GM12873 (cell line): ENCODE data around the gene FBLN5.

ENCODE experiments used
- CTCF ChIP-seq: IDR thresholded peaks from 2 replicates; pipeline ENCODE4 v1.5.1; 2012; ENCODE audit warnings: low read depth, mild to moderate bottlenecking, moderate library complexity, low read length, control low read depth; ENCODE audit not compliant: insufficient read depth; ENCODE audit errors: missing control alignments

FBLN5 gene

GRCh38 chr14:91961297-91962220 is 14.1 kb upstream of the FBLN5 start:
- no peak for TF ChIP-seq CTCF

- no peak for TF ChIP-seq CTCF
These were observed 10.4 kb upstream of the FBLN5 start for GRCh38 chr14:91957876-91958313.

- no peak for TF ChIP-seq CTCF
These were observed 9.1 kb upstream of the FBLN5 start for GRCh38 chr14:91956616-91957015.

GRCh38 chr14:91955168-91955567 is 7.7 kb upstream of the FBLN5 start:
- no peak for TF ChIP-seq CTCF

- TF ChIP-seq CTCF: no peak
These were observed 5.9 kb upstream of the FBLN5 start for GRCh38 chr14:91953170-91953985.

- TF ChIP-seq CTCF: no peak
These were observed 646 bp downstream of the FBLN5 start for GRCh38 chr14:91946622-91947474.
